ENCODE results near the gene FOXP1. TPM values are rescaled to one million over a fixed set of nuclear protein-coding genes. Genes with fewer than 3 reads are reported as not detected.

FOXP1 gene
- polyA plus RNA-seq, 1 donor (not counting 4 experiments of a cell fraction or from before 2014, with no cell fraction given) = 14.6 TPM

- Histone ChIP-seq H3K27me3 (ENCODE audit: control insufficient read depth, extremely low read depth, insufficient read depth, low read length) (no peaks in the 10 kb centered on the region), H3K4me1 (ENCODE audit: control insufficient read depth, extremely low read depth, insufficient read depth, low read length) (no peaks in the 10 kb centered on the region), H3K4me2 (ENCODE audit: control insufficient read depth, extremely low read depth, insufficient read depth, low read depth, low read length) (no peak overlapping the region), H4K20me1 (ENCODE audit: control insufficient read depth, extremely low read depth, insufficient read depth, low read length) (no peaks in the 10 kb centered on the region), H2AFZ (ENCODE audit: control insufficient read depth, low read length) (no peak overlapping the region), H3K9me1 (ENCODE audit: control insufficient read depth, extremely low read depth, insufficient read depth, low read length) (no peaks in the 10 kb centered on the region), H3K4me3 (ENCODE audit: control insufficient read depth in 2 of 3, extremely low read depth in 1 of 3, insufficient read depth in 2 of 3, low read depth in 1 of 3, low read length in 3 of 3) (no peak overlapping the region), H3K9me3 (ENCODE audit: control insufficient read depth, low read depth, low read length) (no peaks in the 10 kb centered on the region), H3K79me2 (ENCODE audit: control insufficient read depth, insufficient read depth, low read length) (no peaks in the 10 kb centered on the region), H3K36me3 (ENCODE audit: control insufficient read depth in 2 of 2, extremely low read depth in 1 of 2, insufficient read depth in 2 of 2, low read length in 2 of 2) (no peaks in the 10 kb centered on the region), H3K9ac (ENCODE audit: control insufficient read depth, extremely low read depth, insufficient read depth, low read length) (no peak overlapping the region), H3K27ac (ENCODE audit: control insufficient read depth, insufficient read depth, low read length) (no peak overlapping the region)
- DNase-seq (ENCODE audit: low read depth, low spot score) (no peak), FAIRE-seq (no peak)
- TF ChIP-seq EZH2 (IDR thresholded peaks at IDR 0.05; ENCODE audit: low read length) (no peak), CTCF (optimal IDR thresholded peaks at IDR 0.05 in 1 of 3, IDR thresholded peaks at IDR 0.05 in 1 of 3, conservative IDR thresholded peaks at IDR 0.05 in 1 of 3; ENCODE audit: extremely low read depth in 1 of 3, insufficient read depth in 2 of 3, low read length in 3 of 3) (no peak)
- dilution Hi-C loops (cut with MboI; ENCODE audit: extremely low pct_ligation_motif_present, low sequenced_read_pairs) = no loop called here
These were observed 420.2 kb downstream of the FOXP1 start for GRCh38 chr3:71163198-71163918.

GRCh38 chr3:71162221-71162620, 421.3 kb downstream of the FOXP1 start:
- Histone ChIP-seq H3K9me1 (ENCODE audit: control insufficient read depth, extremely low read depth, insufficient read depth, low read length) (no peaks in the 10 kb centered on the region), H3K4me3 (ENCODE audit: control insufficient read depth in 2 of 3, extremely low read depth in 1 of 3, insufficient read depth in 2 of 3, low read depth in 1 of 3, low read length in 3 of 3) (no peak overlapping the region), H3K27ac (ENCODE audit: control insufficient read depth, insufficient read depth, low read length) (no peak overlapping the region), H3K27me3 (ENCODE audit: control insufficient read depth, extremely low read depth, insufficient read depth, low read length) (no peaks in the 10 kb centered on the region), H3K36me3 (ENCODE audit: control insufficient read depth in 2 of 2, extremely low read depth in 1 of 2, insufficient read depth in 2 of 2, low read length in 2 of 2) (no peaks in the 10 kb centered on the region), H2AFZ (ENCODE audit: control insufficient read depth, low read length) (no peak overlapping the region), H3K9me3 (ENCODE audit: control insufficient read depth, low read depth, low read length) (no peaks in the 10 kb centered on the region), H3K9ac (ENCODE audit: control insufficient read depth, extremely low read depth, insufficient read depth, low read length) (no peak overlapping the region), H4K20me1 (ENCODE audit: control insufficient read depth, extremely low read depth, insufficient read depth, low read length) (no peaks in the 10 kb centered on the region), H3K4me2 (ENCODE audit: control insufficient read depth, extremely low read depth, insufficient read depth, low read depth, low read length) (no peak overlapping the region), H3K4me1 (ENCODE audit: control insufficient read depth, extremely low read depth, insufficient read depth, low read length) (no peaks in the 10 kb centered on the region), H3K79me2 (ENCODE audit: control insufficient read depth, insufficient read depth, low read length) (no peaks in the 10 kb centered on the region)
- TF ChIP-seq EZH2 (IDR thresholded peaks at IDR 0.05; ENCODE audit: low read length) (no peak), CTCF (optimal IDR thresholded peaks at IDR 0.05 in 1 of 3, IDR thresholded peaks at IDR 0.05 in 1 of 3, conservative IDR thresholded peaks at IDR 0.05 in 1 of 3; ENCODE audit: extremely low read depth in 1 of 3, insufficient read depth in 2 of 3, low read length in 3 of 3) (no peak)
- no peak for FAIRE-seq
- dilution Hi-C loops (cut with MboI; ENCODE audit: extremely low pct_ligation_motif_present, low sequenced_read_pairs) = no loop called here
- DNase-seq (ENCODE audit: low read depth, low spot score) = no peak

All from keratinocyte (primary cell).